Heart right ventricle (tissue), 16 donors: Measurements from ENCODE around the gene CEND1. TPM values are rescaled to one million over a fixed set of nuclear protein-coding genes. Genes with fewer than 3 reads are reported as not detected.

Experiments used
- ATAC-seq, 8 donors: fragments of 200-7000 bp; cut with Tn5 transposase; one replicate each; pipeline ENCODE4 v1.9.1; 2020; ENCODE audit warnings: mild to moderate bottlenecking in 8 of 8, moderate library complexity in 8 of 8, moderate number of reproducible peaks in 1 of 8
- DNase-seq, 2 donors: peaks; one replicate each; pipeline ENCODE4 v3.0.0-alpha.2; 2020
- H3K27ac ChIP-seq, 10 donors: fragments of 200-600 bp; sonication (generic) in 2 of 10; one replicate each; pipeline versions ENCODE4 v1.5.0 to v1.8.0; 2020 to 2022; ENCODE audit warnings: mild to moderate bottlenecking in 3 of 10
- H3K27me3 ChIP-seq, 7 donors: fragments of 200-600 bp; one replicate each; pipeline ENCODE4 v1.8.0; 2021 to 2022; ENCODE audit warnings: mild to moderate bottlenecking in 2 of 7
- H3K36me3 ChIP-seq, 9 donors: fragments of 200-600 bp; sonication (generic) in 1 of 9; one replicate each; pipeline versions ENCODE4 v1.5.0 to v1.8.0; 2020 to 2022; ENCODE audit warnings: mild to moderate bottlenecking in 2 of 9
- H3K4me1 ChIP-seq, 9 donors: fragments of 200-600 bp; sonication (generic) in 1 of 9; one replicate each; pipeline versions ENCODE4 v1.5.0 to v1.8.0; 2020 to 2022; ENCODE audit warnings: mild to moderate bottlenecking in 4 of 9
- H3K4me3 ChIP-seq, 10 donors: fragments of 200-600 bp; sonication (generic) in 2 of 10; one replicate each; pipeline versions ENCODE4 v1.5.0 to v1.8.0; 2020 to 2022; ENCODE audit warnings: mild to moderate bottlenecking in 7 of 10, moderate library complexity in 2 of 10
- H3K9me3 ChIP-seq, 11 donors: fragments of 200-600 bp in 10 of 11; sonication (generic) in 2 of 11; one replicate each; pipeline versions ENCODE4 v1.5.0 to v1.8.0; 2013 to 2022; ENCODE audit warnings: mild to moderate bottlenecking in 2 of 11, control low read depth in 1 of 11, moderate library complexity in 1 of 11
- WGBS, 2 donors: extraction: QIAGEN DNeasy Blood & Tissue Kit; methylation state at CpG; one replicate each; pipeline ENCODE4 v1.1.7; 2013; ENCODE audit warnings: inconsistent platforms in 1 of 2; 5-methylcytosine and 5-hydroxymethylcytosine counted together
- intact Hi-C, 10 donors: fragments of 100-400 bp; cut with DNase I; formaldehyde crosslinking; loops; one replicate each; pipeline versions ENCODE4 v1.11.1 to v1.14.2; 2022
- polyA plus RNA-seq, 2 donors: library from polyadenylated mRNA; stranded (reverse); fragments of 200-250 nt; gene quantifications; one replicate each; pipeline ENCODE4 v1.2.3, GENCODE V29; 2013
- total RNA-seq, 10 donors: library from RNA; stranded (reverse); fragmentation: NEBNext Ultra II Directional in 3 of 10; extraction: Animal tissue kit (Norgen Biotek cat#: 25700) in 3 of 10; gene quantifications; one replicate each; pipeline versions ENCODE4 v1.2.1 to v1.2.4, GENCODE V29; 2021 to 2023
- TF ChIP-seq, protein P1 (sequence below), 9 donors: fragments of 200-600 bp; sonication (generic) in 2 of 9; IDR thresholded peaks; one replicate each; pipeline versions ENCODE4 v1.5.0 to v1.8.0; 2021 to 2022; ENCODE audit warnings: antibody characterized with exemption in 9 of 9, mild to moderate bottlenecking in 5 of 9, moderate library complexity in 1 of 9
- donor health status: Arrhythmogenic right ventricular cardiomyopathy.
- donor health status: ischemic (EF 13 %, LVEDD 7.1; RV severe dilation, severe dysfunction).
- donor health status: healthy with polysubstance abuse.
- donor health status: DM: no; HTN: yes; CAD: no.
- donor health status: DM: no; HTN: no; CAD: no.
- donor health status: ischemic (EF 25% LVEDD 6.9; RV normal size, moderate dysfunction).
- donor health status: ischemic (EF 25% LVEDD 5.7; RV mildly dilated, moderate dysfunction).
- donor health status: healthy.
- donor health status: DM: yes; HTN: yes; CAD: no.
- donor health status: Ischemic cardiomyopathy.
- donor health status: ischemic (EF 35%, LVEDD 5.7; RV mildly dilated, moderate dysfunction).
- donor health status: nonischemic (EF 11% LVEDD 7.7; RV severe dilation, severe dysfunction).
- donor health status: DM: yes; HTN: yes; CAD: no.
- donor health status: PGD.
- donor health status: ischemic (EF 29% LVEDD 5.4; RV normal size, mild dysfunction).
- donor health status: nonischemic (EF 23%, LVEDD 6.1; RV moderate dilation, normal function).

Gene CEND1
- total and polyA plus RNA-seq, 12 donors = 0.22 to 0.80 (median 0.53) TPM; not detected in 1

DNA sequence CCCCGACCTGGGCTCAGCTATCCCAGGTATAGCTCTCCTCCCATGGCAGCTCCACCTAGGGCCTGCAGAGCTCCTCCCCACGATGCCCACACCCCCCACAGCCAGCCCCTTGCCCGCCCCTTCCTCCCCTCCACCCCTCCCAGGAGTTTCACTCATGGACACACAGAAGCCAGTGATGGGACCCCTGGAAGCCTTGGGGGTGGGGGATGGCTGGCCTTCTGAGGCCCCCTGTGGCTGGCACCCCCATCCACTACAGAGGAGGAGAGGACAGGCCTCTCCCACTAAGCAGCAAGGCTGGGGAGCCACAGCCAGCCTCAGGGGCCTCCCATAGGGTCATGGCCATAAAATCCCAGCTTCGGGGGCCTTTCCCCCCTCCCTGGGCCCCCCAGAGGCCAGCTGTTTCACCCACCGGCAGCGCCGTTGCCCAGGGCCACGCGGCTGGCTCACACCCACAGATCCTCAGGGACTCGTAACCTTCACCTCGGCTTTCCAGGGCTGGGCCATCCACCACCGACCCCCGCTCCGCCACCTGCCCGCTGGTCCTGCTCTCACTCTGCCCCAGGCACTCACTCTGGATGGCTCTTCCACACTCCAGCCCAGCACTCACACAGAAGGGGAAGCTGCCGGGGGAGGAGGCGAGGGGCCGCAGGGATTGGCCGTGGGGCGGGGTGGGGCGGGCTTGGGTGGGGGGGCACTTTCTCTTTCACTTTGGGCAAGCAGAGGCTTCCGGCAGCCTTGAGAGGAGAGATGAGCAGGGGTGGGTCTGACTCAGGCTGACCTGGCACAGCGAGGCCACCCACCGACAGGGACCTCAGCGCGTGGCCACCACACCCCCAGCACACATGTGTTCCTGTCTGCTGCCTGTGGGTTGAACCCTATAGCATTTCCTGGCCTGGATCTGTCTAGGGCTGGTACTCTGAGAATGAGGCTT lies 6.0 kb upstream of the CEND1 start:
- H3K27me3 ChIP-seq = peaks cover 0 to 3% (median 0%) of the 10 kb centered on the region in 7 donors
- WGBS, 2 donors = 19 to 21% methylated on average over 26 of the region's 26 CpGs
- TF ChIP-seq, protein P1, sequence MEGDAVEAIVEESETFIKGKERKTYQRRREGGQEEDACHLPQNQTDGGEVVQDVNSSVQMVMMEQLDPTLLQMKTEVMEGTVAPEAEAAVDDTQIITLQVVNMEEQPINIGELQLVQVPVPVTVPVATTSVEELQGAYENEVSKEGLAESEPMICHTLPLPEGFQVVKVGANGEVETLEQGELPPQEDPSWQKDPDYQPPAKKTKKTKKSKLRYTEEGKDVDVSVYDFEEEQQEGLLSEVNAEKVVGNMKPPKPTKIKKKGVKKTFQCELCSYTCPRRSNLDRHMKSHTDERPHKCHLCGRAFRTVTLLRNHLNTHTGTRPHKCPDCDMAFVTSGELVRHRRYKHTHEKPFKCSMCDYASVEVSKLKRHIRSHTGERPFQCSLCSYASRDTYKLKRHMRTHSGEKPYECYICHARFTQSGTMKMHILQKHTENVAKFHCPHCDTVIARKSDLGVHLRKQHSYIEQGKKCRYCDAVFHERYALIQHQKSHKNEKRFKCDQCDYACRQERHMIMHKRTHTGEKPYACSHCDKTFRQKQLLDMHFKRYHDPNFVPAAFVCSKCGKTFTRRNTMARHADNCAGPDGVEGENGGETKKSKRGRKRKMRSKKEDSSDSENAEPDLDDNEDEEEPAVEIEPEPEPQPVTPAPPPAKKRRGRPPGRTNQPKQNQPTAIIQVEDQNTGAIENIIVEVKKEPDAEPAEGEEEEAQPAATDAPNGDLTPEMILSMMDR (IDR thresholded peaks at IDR 0.05) = no peak
- no peaks in the 10 kb centered on the region for H3K9me3 ChIP-seq
- ATAC-seq (peak; percentile 39 to 78 (median 64)), DNase-seq (peak; percentile 73 to 78)
- peaks cover 17 to 42% (median 30%) of the 10 kb centered on the region in 9 donors for H3K4me1 ChIP-seq
- H3K36me3 ChIP-seq = peaks cover 0 to 45% (median 5%) of the 10 kb centered on the region in 9 donors
- peak overlapping the region; percentile 41 to 99 (median 78) for H3K4me3 ChIP-seq
- H3K27ac ChIP-seq = peak overlapping the region in 9 of 10 donors; percentile 70 to 92 (median 85)
- intact Hi-C loops = loop anchor here in 2 of 10 donors (2.0 kb wide), 2 partner anchors 15 to 19 kb away; partner anchors contain the start of gene GATD1 (in 1 of the 2)

DNA sequence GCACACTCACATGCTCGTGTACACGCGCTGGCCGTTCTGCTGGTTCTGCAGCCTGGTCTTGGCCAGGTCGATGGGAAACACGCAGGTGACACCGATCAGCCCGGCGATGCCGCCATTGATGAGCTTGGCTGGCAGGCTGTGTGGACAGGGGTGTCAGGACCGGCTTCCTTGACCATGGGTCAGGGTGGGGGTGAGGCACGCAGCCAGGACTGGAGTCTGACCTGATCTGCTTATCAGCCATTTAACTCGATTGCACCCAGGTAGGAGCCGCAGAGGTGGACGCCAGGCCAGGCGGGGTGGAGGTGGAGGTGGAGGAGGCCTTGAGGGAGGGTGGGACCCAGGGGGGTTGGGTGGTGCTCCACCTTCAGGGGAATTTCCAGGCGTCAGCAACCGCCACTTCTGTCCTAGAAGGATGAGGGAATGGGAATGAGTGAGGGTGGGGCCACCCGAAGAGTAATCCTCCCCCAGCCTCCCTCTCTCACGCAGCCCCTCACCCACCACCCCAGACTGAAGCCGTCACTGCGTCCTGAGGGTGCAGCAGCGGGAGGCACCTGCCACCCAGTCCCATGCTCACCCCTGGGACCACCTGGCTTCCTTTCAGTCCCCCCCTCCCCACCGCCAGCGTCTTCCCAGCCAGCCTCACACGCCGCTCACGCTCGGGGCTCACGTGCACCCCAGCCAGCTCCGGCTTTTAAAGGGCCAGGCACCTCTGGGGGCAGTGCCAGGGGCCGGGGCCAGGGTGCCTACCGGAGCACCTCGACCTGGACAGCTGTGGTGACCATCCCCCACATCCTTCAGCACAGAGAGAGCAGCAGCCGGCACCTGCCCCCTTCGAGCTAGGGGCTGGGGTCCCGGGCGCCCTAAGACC lies 5.1 kb upstream of the CEND1 start:
- Histone ChIP-seq H3K4me1 (peaks cover 17 to 42% (median 30%) of the 10 kb centered on the region in 9 donors), H3K27me3 (peaks cover 0 to 10% (median 6%) of the 10 kb centered on the region in 7 donors), H3K9me3 (no peaks in the 10 kb centered on the region), H3K36me3 (peaks cover 0 to 36% (median under 1%) of the 10 kb centered on the region in 9 donors), H3K27ac (peak overlapping the region in 4 of 10 donors; percentile 79 to 89 (median 88)), H3K4me3 (peak overlapping the region in 9 of 10 donors; percentile 45 to 99 (median 83))
- peak in 1 of 2 donors; percentile 17 for DNase-seq
- TF ChIP-seq, protein P1 (IDR thresholded peaks at IDR 0.05) = no peak
- 64 to 65% methylated on average over 37 to 38 of the region's 38 CpGs for WGBS, 2 donors
- no peak for ATAC-seq
- intact Hi-C loops = loop anchor here in 1 of 10 donors (2.0 kb wide), 1 partner anchor 14 kb away; no protein-coding TSS in a partner anchor

DNA sequence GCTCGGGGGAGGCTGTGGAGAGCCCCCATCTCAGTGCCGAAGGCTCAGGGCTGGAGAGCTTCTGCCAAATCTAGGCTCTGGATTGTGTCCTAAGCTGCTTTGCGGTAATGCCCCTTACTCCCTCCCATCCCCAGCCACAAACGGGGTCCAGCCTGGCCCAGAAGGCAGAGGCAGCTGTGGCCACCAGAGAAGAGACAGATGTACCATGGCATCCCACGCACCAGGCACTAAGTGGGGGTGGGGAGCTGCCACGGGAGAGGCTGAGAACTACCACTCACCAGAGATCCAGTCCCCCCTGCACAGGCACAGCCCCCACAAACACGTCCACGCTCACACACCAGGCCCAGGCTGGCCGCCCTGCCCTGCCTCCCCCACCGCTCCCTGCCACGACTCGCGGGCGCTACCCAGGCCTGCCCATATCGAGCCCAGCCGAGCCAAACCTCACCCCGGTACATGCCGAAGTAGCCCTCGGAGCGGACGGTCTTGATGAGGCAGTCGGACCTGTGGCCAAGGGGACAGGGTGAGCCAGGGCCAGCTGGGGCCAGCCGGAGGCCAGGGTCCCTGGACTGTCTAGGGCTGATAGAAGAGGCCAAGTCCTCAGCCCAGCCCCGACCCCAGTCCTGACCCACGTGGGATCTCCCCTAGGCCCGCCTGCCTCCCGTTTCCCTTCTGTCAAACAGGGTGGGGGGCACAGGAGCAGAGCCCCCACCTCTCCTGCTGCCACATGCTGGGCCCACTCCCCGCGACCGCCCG lies 4.3 kb upstream of the CEND1 start:
- ATAC-seq (no peak), DNase-seq (peak in 1 of 2 donors; percentile 11)
- Histone ChIP-seq H3K27ac (no peak overlapping the region), H3K9me3 (no peaks in the 10 kb centered on the region), H3K4me3 (no peak overlapping the region), H3K4me1 (peaks cover 17 to 44% (median 30%) of the 10 kb centered on the region in 9 donors), H3K36me3 (peaks cover 0 to 28% (median 0%) of the 10 kb centered on the region in 9 donors), H3K27me3 (peaks cover 0 to 18% (median 12%) of the 10 kb centered on the region in 7 donors)
- intact Hi-C loops = loop anchor here in 1 of 10 donors (2.0 kb wide), 1 partner anchor 13 kb away; no protein-coding TSS in a partner anchor
- WGBS, 2 donors = 92 to 93% methylated on average over 30 to 31 of the region's 31 CpGs
- TF ChIP-seq, protein P1 (IDR thresholded peaks at IDR 0.05) = no peak
